LHCN-M2 (cell line): ENCODE measurements around the gene SLC35G4. TPM values are rescaled to one million over a fixed set of nuclear protein-coding genes. Genes with fewer than 3 reads are reported as not detected.
"Not testable (repeated sequence)": the region's sequence is repeated elsewhere in the genome, so short reads cannot be mapped to it uniquely, and the experiment has no call there.

Source experiments
- DNase-seq: peaks from one replicate; pipeline ENCODE4 v3.0.0-alpha.2; 2012; ENCODE audit warnings: low read depth
- total RNA-seq: library from RNA; depleted of rRNA; stranded (reverse); fragments of >200 nt; gene quantifications from 2 replicates; pipeline ENCODE4 v1.2.3, GENCODE V29; 2014; rRNA removed

Gene SLC35G4
- total RNA-seq, 1 experiment from 2014 or later, result not detected

DNA sequence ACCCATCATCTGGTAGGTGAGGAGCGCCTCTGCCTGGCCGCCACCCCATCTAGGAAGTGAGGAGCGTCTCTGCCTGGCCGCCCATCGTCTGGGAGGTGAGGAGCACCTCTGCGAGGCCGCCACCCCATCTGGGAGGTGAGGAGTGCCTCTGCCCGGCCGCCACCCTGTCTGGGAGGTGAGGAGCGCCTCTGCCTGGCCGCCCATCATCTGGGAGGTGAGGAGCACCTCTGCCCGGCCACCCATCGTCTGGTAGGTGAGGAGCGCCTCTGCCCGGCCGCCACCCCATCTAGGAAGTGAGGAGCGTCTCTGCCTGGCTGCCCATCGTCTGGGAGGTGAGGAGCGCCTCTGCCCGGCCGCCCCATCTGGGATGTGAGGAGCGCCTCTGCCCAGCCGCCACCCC is 4.2 kb downstream of the SLC35G4 start:
- DNase-seq, result not testable (repeated sequence)

GRCh38 chr18:11614042-11614441 is 4.6 kb downstream of the SLC35G4 start:
- not testable (repeated sequence) for DNase-seq

DNA sequence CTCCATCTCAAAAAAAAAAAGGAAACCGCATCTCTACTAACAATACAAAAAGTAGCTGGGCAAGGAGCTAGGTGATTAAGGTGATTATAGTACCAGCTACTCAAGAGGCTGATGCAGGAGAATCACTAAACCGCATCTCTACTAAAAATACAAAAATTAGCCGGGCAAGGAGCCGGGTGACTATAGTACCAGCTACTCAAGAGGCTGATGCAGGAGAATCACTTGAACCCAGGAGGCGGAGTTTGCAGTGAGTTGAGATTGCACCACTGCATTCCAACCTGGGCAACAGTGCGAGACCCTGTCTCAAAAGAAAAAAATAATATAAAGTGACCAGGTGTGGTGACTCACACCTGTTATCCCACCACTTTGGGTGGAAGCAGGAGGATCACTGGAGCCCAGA is 5.6 kb downstream of the SLC35G4 start:
- not testable (repeated sequence) for DNase-seq

GRCh38 chr18:11647310-11647709 is 37.9 kb downstream of the SLC35G4 start:
- DNase-seq, result not testable (repeated sequence)

GRCh38 chr18:11647804-11648203 is 38.4 kb downstream of the SLC35G4 start:
- DNase-seq, result not testable (repeated sequence)

DNA sequence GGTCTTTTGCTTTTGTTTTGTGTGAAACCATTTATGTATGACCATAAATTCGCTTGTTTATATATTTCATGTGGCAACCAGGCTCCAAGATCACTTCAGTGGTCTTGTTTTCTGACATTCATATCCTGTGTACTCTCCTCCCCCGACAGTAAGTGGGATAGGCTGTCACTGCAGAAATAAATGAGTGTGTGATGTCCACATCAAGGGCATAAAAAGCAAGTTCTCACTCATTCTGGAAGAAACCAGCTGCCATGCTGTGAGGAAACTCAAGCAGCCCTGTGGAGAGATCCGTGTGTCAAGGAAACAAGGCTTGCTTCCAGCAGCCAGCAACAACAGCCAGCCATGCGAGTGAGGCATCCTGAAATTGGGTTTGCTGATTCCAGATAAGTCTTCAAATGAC is 40.4 kb downstream of the SLC35G4 start:
- DNase-seq, result no peak

GRCh38 chr18:11651899-11652298 is 42.5 kb downstream of the SLC35G4 start:
- no peak for DNase-seq

DNA sequence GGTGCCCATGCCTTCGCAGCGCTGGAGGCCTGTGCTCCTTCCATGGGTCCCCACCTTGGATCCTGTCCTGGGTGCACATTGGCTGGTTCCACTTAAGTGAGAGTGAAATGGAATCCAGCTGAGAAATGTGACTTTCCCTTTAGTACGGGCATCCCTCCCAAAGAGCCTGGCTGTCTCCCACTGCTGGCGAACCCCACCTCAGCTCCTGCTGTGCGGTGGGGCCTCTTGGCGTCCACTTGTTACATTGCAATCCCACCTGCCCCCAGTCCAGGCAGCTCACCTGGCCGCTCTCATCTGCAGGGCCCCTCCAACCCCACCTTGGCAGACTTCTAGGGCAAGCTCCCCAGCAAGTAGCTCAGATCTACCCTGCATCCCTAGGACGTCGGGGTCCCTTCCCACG is 44.1 kb downstream of the SLC35G4 start:
- DNase-seq, result no peak

GRCh38 chr18:11654736-11655605 is 45.6 kb downstream of the SLC35G4 start:
- DNase-seq, result peak; percentile 24

DNA sequence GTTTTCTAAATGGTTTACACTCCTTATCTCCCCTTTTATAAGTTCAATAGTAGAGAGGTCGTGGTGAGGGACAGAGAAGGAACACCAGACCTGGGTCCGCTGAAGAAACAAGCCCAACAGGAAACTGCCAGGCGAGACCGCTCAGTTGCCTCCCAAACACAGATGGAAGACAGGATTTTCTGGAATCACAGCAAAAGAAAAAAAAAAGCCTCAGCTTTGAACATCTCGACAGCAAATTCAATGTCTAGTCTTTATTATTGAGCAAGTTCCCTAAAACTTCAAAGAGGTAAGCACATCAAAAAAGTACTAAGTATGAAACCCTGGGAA is 46.2 kb downstream of the SLC35G4 start:
- no peak for DNase-seq

- DNase-seq, result no peak
These were observed 47.8 kb downstream of the SLC35G4 start for GRCh38 chr18:11657152-11657551.

- no peak for DNase-seq
These were observed 48.2 kb downstream of the SLC35G4 start for GRCh38 chr18:11657554-11657953.

- DNase-seq, result no peak
These were observed 48.6 kb downstream of the SLC35G4 start for GRCh38 chr18:11658019-11658418.

DNA sequence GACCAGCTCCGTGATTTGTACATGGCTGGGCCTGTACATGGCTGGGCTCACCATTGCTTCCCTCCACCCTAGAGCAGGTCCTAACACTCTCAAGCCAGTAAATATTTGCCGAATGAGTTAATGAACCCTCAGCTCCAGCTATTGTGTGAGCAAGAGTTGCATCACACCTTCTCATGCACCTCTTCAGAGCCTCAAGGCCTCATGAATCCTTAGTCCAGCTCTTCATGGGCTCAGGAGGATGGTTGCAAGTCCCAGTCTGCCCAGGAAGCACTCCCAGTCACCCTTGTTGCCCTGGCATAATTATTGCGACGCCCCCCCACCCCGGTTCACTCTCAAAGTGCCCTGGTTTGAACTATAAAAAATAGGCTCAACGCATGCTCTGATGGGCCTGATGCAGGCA is 49.6 kb downstream of the SLC35G4 start:
- DNase-seq, result no peak

Other genes starting within 250 kb of the SLC35G4 start
- 0.17 and 0.58 TPM in 2 replicates for gene GNAL, start 79.7 kb downstream of the SLC35G4 start, total RNA-seq
- gene CHMP1B, start 241.8 kb downstream of the SLC35G4 start, total RNA-seq, result 37.6 and 42.5 TPM in 2 replicates